ENCODE measurements around the gene ELOA. TPM values are rescaled to one million over a fixed set of nuclear protein-coding genes. Genes with fewer than 3 reads are reported as not detected.

Gene ELOA
- total and polyA plus RNA-seq, 2 of the 13 experiments (the other 11 are each of a cell fraction or from before 2014, with no cell fraction given): 14.2 to 28.5 TPM

GRCh38 chr1:23745515-23745914 lies 2.2 kb downstream of the ELOA start:
- H3K9ac ChIP-seq (ENCODE audit: insufficient read depth, low read depth, low read length): peak overlapping the region; percentile 89; the same call in 1 of the 2 replicates
- H3K4me3 ChIP-seq (replicated peaks in 1 of 3; ENCODE audit: insufficient read depth in 1 of 3, low read depth in 2 of 3, low read length in 3 of 3): peak overlapping the region in 2 of 3 experiments; percentile 81 to 93; a peak in 4 of 6 replicates
- DNase-seq (ENCODE audit: low spot score) (peak; percentile 58), FAIRE-seq (peak; percentile 87), ATAC-seq (peak; percentile 23; the same call in 1 of the 3 replicates)
- peaks cover 59% of the 10 kb centered on the region for H3K79me2 ChIP-seq (ENCODE audit: insufficient read depth, low read length)
- no peak overlapping the region for H2AFZ ChIP-seq (ENCODE audit: low read length)
- H4K20me1 ChIP-seq (ENCODE audit: insufficient read depth, low read length): peaks cover 8% of the 10 kb centered on the region
- TF ChIP-seq STAG1 (CRISPR knock-in tag; IDR thresholded peaks at IDR 0.05) (peak; percentile 9; the same call in 1 of the 2 replicates), SAP130 (CRISPR knock-in tag; IDR thresholded peaks at IDR 0.05; ENCODE audit: low read depth) (peak; percentile 52), MAFK (conservative IDR thresholded peaks at IDR 0.05 in 1 of 2, IDR thresholded peaks at IDR 0.05 in 1 of 2; ENCODE audit: low read length in 2 of 2) (peak; percentile 75 to 81), MAX (IDR thresholded peaks at IDR 0.05) (no peak), HMGXB4 (CRISPR knock-in tag; IDR thresholded peaks at IDR 0.05; ENCODE audit: borderline replicate concordance in 1 of 2, low read depth in 1 of 2) (peak in 1 of 2 experiments; percentile 29; a peak in 1 of 4 replicates), GTF3A (CRISPR knock-in tag; conservative IDR thresholded peaks at IDR 0.05) (no peak), MAFF (IDR thresholded peaks at IDR 0.05; ENCODE audit: low read depth, low read length) (peak; percentile 72), CEBPG (CRISPR knock-in tag; IDR thresholded peaks at IDR 0.05) (0 out of 2 replicates have a peak, but pooled peaks have one; percentile 7)
- BruUV-seq (replicated peaks): no TSS peak
- peaks cover 3 to 23% of the 10 kb centered on the region in 2 experiments; a peak in 4 of 5 replicates for H3K36me3 ChIP-seq (replicated peaks in 1 of 2; ENCODE audit: control insufficient read depth in 1 of 2, insufficient read depth in 2 of 2, low read length in 2 of 2)
- WGBS (ENCODE audit: low lambda C conversion rate): 15% methylated on average over 1 of the region's 1 CpG
- H3K27ac ChIP-seq (ENCODE audit: extremely low read length, insufficient read depth, low read length): no peak overlapping the region
- ChIA-PET POLR2A (interaction anchor here (1.0 to 4.5 kb wide), 3 partner anchors 32 to 80 kb away, joined by 3 to 42 read pairs (median 18); partner anchors contain the start of genes HMGCL, PITHD1 and RPL11), CTCF (ENCODE audit: low intra/inter-chr PET ratio, low total read pairs) (no interaction called here)
- H3K9me3 ChIP-seq (ENCODE audit: low read length): no peaks in the 10 kb centered on the region
- peak overlapping the region; percentile 92 for H3K4me2 ChIP-seq (ENCODE audit: low read depth, low read length)
- intact Hi-C loops (cut with micrococcal nuclease; ENCODE audit: unreplicated experiment) (loop anchor here (10.0 kb wide), 1 partner anchor 191 kb away; the partner anchor contains the start of gene ID3), in situ Hi-C loops (cut with HindIII; ENCODE audit: extremely low pct_ligation_motif_present, low pct_unique_long_range_greater_than_20kb) (loop anchor here (5.0 kb wide), 1 partner anchor 53 kb away; the partner anchor contains the start of gene RPL11)
- peaks cover 37% of the 10 kb centered on the region for H3K4me1 ChIP-seq (ENCODE audit: insufficient read depth, low read length)
- H3K27me3 ChIP-seq (ENCODE audit: control insufficient read depth in 1 of 2, insufficient read depth in 2 of 2, low read length in 2 of 2): no peaks in the 10 kb centered on the region; a peak in 1 of 5 replicates
